Renal cortex interstitium (tissue), 15 donors: ENCODE results near the gene RENBP. TPM values are rescaled to one million over a fixed set of nuclear protein-coding genes. Genes with fewer than 3 reads are reported as not detected.
"Not testable (repeated sequence)": the region's sequence is repeated elsewhere in the genome, so short reads cannot be mapped to it uniquely, and the experiment has no call there.

Experiments used
- DNase-seq, 11 donors: peaks; one replicate each; pipeline ENCODE4 v3.0.0-alpha.2; 2013; ENCODE audit warnings: low read depth in 9 of 11, low spot score in 4 of 11; ENCODE audit errors: extremely low read depth in 1 of 11
- long read RNA-seq, 16 experiments: transcript quantifications; one replicate each; lab custom pipeline, GENCODE V29; 2026
- polyA plus RNA-seq, 3 donors: library from polyadenylated mRNA; unstranded; fragments of 120-200 nt; gene quantifications; one replicate each; pipeline ENCODE4 v1.2.1, GENCODE V29; 2013; ENCODE audit not compliant: insufficient read length in 3 of 3

RENBP gene
- polyA plus RNA-seq = 10 to 100 TPM; 17.5 to 28.4 (median 20.8) TPM
- long read RNA-seq, donor 1, partial matches to known transcripts = 0 of 4 reads
- long read RNA-seq, donor 1, other reads (novel, unspliced or antisense) = 0 of 4 reads
- long read RNA-seq, donor 2, partial matches to known transcripts = 0 of 3 reads
- long read RNA-seq, donor 2, other reads (novel, unspliced or antisense) = 0 of 3 reads
- long read RNA-seq, donor 3, transcript RENBP-202 (11 exons, 1,388 nt) = major isoform, 13 of 14 reads
- long read RNA-seq, donor 3, partial matches to known transcripts = 0 of 14 reads
- long read RNA-seq, donor 3, other reads (novel, unspliced or antisense) = 0 of 14 reads
- long read RNA-seq, donor 4, transcript RENBP-202 (11 exons, 1,388 nt) = major isoform, 5 of 5 reads
- long read RNA-seq, donor 4, partial matches to known transcripts = 0 of 5 reads
- long read RNA-seq, donor 4, other reads (novel, unspliced or antisense) = 0 of 5 reads
- long read RNA-seq, donor 5, transcript RENBP-202 (11 exons, 1,388 nt) = major isoform, 14 of 26 reads
- long read RNA-seq, donor 5, partial matches to known transcripts = 11 of 26 reads
- long read RNA-seq, donor 5, other reads (novel, unspliced or antisense) = 0 of 26 reads
- long read RNA-seq, donor 6, partial matches to known transcripts = 0 of 3 reads
- long read RNA-seq, donor 6, other reads (novel, unspliced or antisense) = 0 of 3 reads
- long read RNA-seq, donor 7, transcript RENBP-202 (11 exons, 1,388 nt) = major isoform, 5 of 7 reads
- long read RNA-seq, donor 7, partial matches to known transcripts = 0 of 7 reads
- long read RNA-seq, donor 7, other reads (novel, unspliced or antisense) = 0 of 7 reads
- long read RNA-seq, donor 8, transcript RENBP-202 (11 exons, 1,388 nt) = major isoform, 11 of 11 reads
- long read RNA-seq, donor 8, partial matches to known transcripts = 0 of 11 reads
- long read RNA-seq, donor 8, other reads (novel, unspliced or antisense) = 0 of 11 reads
- long read RNA-seq, donor 9, partial matches to known transcripts = 0 of 4 reads
- long read RNA-seq, donor 9, other reads (novel, unspliced or antisense) = 0 of 4 reads
- long read RNA-seq, donor 10, transcript RENBP-202 (11 exons, 1,388 nt) = major isoform, 6 of 6 reads
- long read RNA-seq, donor 10, partial matches to known transcripts = 0 of 6 reads
- long read RNA-seq, donor 10, other reads (novel, unspliced or antisense) = 0 of 6 reads
- long read RNA-seq, donor 11, transcript RENBP-202 (11 exons, 1,388 nt) = major isoform, 5 of 6 reads
- long read RNA-seq, donor 11, partial matches to known transcripts = 0 of 6 reads
- long read RNA-seq, donor 11, other reads (novel, unspliced or antisense) = 0 of 6 reads
- long read RNA-seq, donor 12, partial matches to known transcripts = 0 of 2 reads
- long read RNA-seq, donor 12, other reads (novel, unspliced or antisense) = 0 of 2 reads
- long read RNA-seq, donor 13, transcript RENBP-202 (11 exons, 1,388 nt) = major isoform, 6 of 7 reads
- long read RNA-seq, donor 13, partial matches to known transcripts = 0 of 7 reads
- long read RNA-seq, donor 13, other reads (novel, unspliced or antisense) = 0 of 7 reads
- long read RNA-seq, donor 14, partial matches to known transcripts = 0 of 2 reads
- long read RNA-seq, donor 14, other reads (novel, unspliced or antisense) = 0 of 2 reads
- long read RNA-seq, donor 15, partial matches to known transcripts = 0 of 4 reads
- long read RNA-seq, donor 15, other reads (novel, unspliced or antisense) = 0 of 4 reads
- long read RNA-seq, donor 16, transcript RENBP-202 (11 exons, 1,388 nt) = major isoform, 11 of 20 reads
- long read RNA-seq, donor 16, partial matches to known transcripts = 8 of 20 reads
- long read RNA-seq, donor 16, other reads (novel, unspliced or antisense) = 0 of 20 reads

- no peak for DNase-seq
Measured at GRCh38 chrX:153944140-153944799, at the start of gene RENBP. Gene RENBP, minus strand, starts transcription at chrX:153944643. Its CDS starts 33 bp downstream, at chrX:153944610.

DNA sequence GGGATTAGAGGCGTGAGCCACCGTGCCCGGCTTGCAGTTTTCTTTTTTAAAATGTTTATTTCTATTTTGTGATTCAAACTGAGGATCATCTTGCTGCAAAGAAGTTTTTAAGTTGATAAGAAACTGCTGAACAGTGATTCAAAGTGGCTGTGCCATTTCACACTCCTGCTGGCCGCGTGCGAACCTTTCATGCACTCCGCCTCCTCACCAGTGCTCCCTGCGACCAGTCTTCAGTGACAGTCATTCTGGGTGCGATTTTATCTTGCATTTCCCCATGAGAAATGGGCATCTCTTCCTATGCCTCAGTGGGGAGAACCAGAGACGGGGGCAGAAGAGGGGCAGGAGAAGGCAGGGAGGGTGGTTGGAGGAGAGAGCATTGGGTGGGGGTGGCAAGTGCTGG, 49.5 kb upstream of the RENBP start:
- DNase-seq = no peak

GRCh38 chrX:153993079-153993478, 48.6 kb upstream of the RENBP start:
- no peak for DNase-seq

- DNase-seq = no peak
Measured at GRCh38 chrX:153992180-153992579, 47.7 kb upstream of the RENBP start.

DNA sequence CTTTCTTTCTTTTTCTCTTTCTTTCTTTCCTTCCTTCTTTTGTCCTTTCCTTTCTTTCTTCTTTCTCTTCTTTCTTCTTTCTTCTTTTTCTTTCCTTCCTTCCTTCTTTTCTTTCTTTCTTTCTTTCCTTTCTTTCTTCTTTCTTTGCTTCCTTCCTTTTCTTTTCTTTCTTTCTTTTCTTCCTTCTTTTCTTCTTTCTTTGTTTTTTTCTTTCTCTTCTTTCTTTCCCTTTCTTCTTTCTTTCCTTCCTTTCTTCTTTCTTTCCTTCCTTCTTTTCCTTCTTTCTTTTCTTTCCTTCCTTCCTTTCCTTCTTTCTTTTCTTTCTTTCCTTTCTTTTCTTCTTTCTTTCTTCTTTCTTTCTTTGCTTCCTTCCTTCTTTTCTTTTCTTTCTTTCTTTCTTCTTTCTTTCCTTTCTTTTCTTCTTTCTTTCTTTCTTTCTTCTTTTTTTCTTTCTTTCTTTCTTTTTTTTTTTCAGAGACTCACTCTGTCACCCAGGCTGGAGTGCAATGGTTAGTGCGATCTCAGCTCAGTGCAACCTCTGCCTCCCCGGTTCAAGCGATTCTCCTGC, 46.7 kb upstream of the RENBP start:
- DNase-seq = no peak

- no peak for DNase-seq
Measured at GRCh38 chrX:153989973-153990655, 45.7 kb upstream of the RENBP start.

DNA sequence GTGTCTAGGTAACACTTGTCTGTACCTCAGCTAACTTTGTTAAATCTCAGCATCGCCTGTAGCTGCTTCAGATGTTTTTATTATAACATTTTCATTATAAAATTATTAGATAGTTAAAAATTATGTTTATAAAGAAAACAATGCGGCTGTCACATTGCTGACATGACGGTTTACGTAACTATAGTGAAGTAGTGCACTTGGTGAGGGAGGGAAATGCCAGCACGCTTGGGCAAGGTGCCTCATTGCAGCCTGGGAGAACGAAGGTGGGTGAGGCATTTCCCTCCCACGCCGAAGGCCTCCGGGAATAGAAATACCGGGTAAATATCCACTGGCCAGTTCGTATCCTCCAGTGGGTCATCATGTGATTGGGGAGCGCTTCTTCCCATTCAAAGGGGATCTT, 44.0 kb upstream of the RENBP start:
- DNase-seq = no peak

DNA sequence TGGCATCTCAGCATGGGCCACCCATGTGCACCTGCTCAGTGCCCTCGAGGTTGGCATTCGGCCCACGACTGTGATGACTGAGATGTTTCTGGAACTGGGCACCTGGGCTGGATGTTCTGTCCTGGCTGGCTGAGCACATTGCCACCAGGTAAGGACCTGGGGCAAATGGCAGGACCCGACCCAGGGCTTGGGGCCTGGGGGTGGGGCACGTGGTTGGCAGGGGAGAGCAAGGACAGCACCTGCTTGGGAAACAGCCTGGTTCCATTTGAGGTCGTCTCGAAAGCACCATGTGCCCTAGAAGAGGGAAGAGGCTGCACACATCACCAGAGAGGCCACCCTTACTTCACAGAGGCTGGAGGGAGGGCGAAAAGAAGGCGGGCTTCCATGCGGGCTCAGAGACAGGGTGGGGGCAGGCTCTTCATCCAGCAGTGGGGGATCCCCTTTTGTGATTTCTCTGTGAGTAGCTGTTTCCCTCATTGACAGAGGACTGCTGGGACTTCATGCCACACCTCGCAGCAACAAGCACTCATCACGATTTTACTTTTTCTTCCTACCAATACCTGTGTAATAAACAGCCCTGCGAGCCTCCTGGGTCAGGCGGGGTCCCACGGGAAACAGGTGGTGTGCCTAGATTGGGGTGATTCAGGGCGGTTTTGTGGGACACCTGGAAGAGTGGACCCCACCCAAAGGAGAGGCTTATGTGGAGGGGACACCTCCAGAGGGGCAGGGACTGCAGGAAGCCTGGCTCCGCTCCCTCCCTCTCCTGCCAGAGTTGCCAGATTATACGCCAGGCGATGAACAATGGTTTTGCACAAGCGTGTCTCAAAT, 40.1 kb upstream of the RENBP start:
- no peak for DNase-seq

DNA sequence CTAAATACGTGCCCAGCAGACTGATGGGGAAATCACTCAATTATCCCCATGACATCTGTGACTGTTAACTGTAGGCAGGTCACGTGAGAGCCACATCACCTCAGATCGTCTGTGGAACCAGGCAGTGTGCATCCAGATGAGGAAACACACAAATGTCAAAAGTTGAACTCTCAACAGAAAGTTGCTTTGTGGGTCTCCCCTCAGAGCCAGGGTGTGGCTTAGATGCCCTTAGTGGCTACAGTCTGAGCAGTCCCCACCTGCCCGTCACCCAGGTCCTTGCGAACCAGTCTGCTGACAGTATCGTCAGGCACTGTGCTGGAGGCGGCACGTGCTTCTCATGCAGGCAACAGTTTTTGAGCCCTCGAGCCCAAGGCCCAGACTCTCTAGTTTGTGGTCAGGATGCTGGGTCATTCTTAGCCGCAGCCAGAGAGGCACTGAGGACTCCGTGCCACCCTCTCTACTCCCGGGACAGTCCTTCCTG, 38.9 kb upstream of the RENBP start:
- no peak for DNase-seq

GRCh38 chrX:153981771-153982533, 37.5 kb upstream of the RENBP start:
- no peak for DNase-seq

DNA sequence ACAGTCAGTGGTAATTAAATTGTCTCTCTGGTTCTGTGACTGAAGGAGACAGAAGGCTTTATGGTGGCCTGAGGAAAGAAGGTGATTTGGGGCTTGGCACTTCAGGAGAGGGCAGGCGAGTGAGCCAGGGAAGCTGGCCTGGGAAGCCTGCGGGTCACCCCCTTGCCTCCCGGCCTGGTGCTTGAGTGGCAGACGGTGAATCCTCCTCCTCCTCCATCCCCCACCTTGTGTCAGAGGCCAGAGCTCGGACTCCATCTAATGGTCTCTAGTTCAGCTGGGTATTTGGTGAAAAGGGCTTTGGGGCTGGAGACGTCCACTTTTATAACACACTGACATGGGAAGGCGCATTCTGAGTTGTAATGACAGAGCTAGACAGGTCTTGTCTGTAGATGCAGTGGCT, 36.8 kb upstream of the RENBP start:
- no peak for DNase-seq

- not testable (repeated sequence) for DNase-seq
Measured at GRCh38 chrX:153980394-153980793, 36.0 kb upstream of the RENBP start.

- no peak for DNase-seq
Measured at GRCh38 chrX:153974726-153975286, 30.4 kb upstream of the RENBP start.

GRCh38 chrX:153974003-153974725, 29.7 kb upstream of the RENBP start:
- DNase-seq = no peak
